Neural progenitor cell (in vitro differentiated cells): ENCODE measurements around the gene TMEM131L.

ENCODE experiments used
- EZH2 ChIP-seq: fragments of 200-600 bp; sonication (generic); IDR thresholded peaks from 2 replicates; pipeline ENCODE4 v1.6.1; 2017; ENCODE audit warnings: antibody characterized with exemption, mild to moderate bottlenecking, moderate library complexity
- EZH2phosphoT487 ChIP-seq: fragments of 200-600 bp; sonication (generic); IDR thresholded peaks from 2 replicates; pipeline ENCODE4 v1.6.1; 2017; ENCODE audit warnings: antibody characterized with exemption

DNA sequence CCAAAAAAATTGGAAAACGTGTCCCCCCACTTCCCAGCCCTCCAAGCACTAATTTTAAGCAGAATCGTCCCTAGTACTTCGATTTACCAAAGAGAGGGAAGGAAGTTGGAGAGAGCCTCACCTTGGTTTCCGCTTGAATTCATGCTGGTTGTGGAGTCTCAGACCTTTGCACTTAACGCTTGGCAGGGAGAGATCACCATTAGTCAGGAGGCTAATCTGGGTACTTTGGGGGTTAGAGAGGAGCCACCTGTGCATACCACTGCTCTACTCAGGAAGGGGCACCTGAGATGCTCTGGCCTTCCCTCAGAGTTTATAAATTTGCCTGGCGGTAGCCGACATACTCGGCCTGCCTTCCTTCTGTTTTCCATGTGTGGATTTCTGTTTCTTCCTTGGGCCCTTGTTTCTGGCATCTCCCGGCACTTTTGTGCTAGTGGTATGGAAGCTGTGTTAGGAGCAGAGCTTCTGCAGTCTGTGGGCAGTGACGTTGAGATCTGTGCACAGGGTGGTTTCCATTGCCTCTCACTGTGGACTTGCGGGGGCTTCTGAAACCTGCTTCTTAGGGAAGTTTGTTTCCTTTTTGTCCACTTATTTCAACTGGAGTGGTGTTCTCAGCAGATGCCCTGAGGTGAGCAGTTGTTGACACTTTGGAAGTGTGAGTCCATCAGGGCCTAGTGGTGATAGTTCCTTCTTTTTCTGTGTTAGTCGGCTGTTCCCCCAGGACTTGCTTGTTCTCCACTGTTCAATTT is 104.2 kb downstream of the TMEM131L start:
- TF ChIP-seq EZH2 (no peak), EZH2phosphoT487 (no peak)
